ENCODE measurements around the gene SLC41A1. TPM values are rescaled to one million over a fixed set of nuclear protein-coding genes. Genes with fewer than 3 reads are reported as not detected.
A peak's percentile ranks its signal among the peaks of the same experiment; 100 is the strongest.

The SLC41A1 gene
- total RNA-seq, 1 experiment from 2014 or later, result 26.4 TPM

GRCh38 chr1:205791568-205792180 is 21.3 kb downstream of the SLC41A1 start:
- peak; percentile 74 for DNase-seq (ENCODE audit: extremely low read depth, low read depth)

GRCh38 chr1:205787287-205787916 is 25.6 kb downstream of the SLC41A1 start:
- DNase-seq (ENCODE audit: extremely low read depth, low read depth), result no peak

GRCh38 chr1:205786601-205787000 is 26.4 kb downstream of the SLC41A1 start:
- no peak for DNase-seq (ENCODE audit: extremely low read depth, low read depth)

- no peak for DNase-seq (ENCODE audit: extremely low read depth, low read depth)
Observed at GRCh38 chr1:205785446-205785845, 27.6 kb downstream of the SLC41A1 start.

GRCh38 chr1:205783904-205784303 is 29.1 kb downstream of the SLC41A1 start:
- no peak for DNase-seq (ENCODE audit: extremely low read depth, low read depth)

GRCh38 chr1:205783433-205783795 is 29.6 kb downstream of the SLC41A1 start:
- DNase-seq (ENCODE audit: extremely low read depth, low read depth), result no peak

DNA sequence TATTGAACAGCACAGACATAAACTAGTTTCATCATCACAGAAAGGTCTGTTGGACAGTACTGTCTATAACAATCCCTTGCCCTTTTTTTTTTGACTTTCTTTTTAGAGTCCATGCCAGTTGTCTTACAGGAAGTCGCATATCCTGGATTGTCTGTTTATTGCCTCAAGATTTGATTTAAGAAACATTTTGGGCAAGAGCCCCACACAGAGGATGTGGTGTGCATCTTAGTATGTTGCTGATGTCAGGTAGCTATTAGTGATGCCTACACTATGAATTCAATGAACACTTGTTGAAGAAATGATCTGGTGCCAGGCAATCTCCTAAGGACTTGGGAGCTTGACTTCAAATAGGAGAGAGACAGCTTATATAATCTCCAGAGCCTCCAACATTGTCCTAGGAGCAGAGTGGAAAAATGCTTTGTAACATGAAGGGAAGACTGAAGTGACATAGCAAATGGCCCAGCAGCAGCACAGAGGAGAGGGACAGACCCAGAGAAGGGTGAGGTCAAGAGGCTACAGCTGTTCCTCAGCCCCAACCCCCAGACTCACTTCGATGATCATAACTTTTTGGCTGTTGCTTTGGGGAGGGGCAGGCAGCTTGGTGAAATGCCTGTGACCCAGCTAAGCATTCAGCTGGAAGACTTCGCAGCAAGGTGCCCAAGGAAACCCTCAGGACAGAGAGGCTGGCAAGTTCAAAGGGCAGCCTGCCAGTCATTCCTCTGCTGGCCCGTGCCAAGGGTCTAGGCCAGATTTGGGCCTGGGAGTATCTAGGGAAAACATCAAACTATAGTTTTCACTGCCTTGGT is 30.2 kb downstream of the SLC41A1 start:
- no peak for DNase-seq (ENCODE audit: extremely low read depth, low read depth)

DNA sequence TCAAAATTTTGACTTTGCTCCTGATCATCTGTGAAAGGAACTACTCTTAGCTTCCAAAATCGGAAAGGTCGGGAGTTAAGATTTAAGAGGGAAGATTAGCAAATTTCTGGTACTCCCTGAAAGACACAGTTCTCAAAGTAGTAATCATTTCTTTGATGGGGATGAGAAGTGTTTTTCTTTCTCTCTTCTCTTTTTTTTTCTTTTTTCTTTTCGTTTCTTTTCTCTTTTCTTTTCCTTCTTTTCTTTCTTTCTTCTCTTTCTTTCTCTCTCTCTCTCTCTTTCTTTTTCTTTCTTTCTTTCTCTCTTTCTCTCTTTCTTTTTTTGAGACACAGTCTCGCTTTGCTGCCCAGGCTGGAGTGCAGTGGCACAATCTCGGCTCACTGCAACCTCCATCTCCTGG is 32.7 kb downstream of the SLC41A1 start:
- no peak for DNase-seq (ENCODE audit: extremely low read depth, low read depth)

DNA sequence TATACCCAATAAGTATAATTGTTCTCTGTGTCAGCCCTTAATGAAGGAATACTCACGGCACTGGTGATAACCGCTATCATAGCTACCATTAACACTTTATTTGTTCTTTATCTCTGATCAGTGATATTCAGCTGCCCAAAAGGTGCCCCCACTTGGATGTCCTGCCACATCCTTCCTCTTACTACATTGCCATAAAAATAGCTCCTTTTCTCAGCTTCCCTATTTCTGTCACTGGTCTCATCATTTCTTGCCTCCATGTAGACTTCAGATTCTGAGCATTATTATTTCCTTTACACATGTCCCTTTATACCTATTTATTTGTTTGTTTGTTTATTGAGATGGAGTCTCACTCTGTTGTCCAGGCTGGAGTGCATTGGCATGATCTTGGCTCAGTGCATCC is 35.0 kb downstream of the SLC41A1 start:
- DNase-seq (ENCODE audit: extremely low read depth, low read depth), result no peak

- no peak for DNase-seq (ENCODE audit: extremely low read depth, low read depth)
Observed at GRCh38 chr1:205775717-205776056, 37.3 kb downstream of the SLC41A1 start.

- peak; percentile 79 for DNase-seq (ENCODE audit: extremely low read depth, low read depth)
Observed at GRCh38 chr1:205775015-205775716, 37.8 kb downstream of the SLC41A1 start, which contains the start of gene RAB29. TSS of gene RAB29 (minus strand) at chr1:205775482. CDS start at chr1:205774956, 526 bp downstream.

DNA sequence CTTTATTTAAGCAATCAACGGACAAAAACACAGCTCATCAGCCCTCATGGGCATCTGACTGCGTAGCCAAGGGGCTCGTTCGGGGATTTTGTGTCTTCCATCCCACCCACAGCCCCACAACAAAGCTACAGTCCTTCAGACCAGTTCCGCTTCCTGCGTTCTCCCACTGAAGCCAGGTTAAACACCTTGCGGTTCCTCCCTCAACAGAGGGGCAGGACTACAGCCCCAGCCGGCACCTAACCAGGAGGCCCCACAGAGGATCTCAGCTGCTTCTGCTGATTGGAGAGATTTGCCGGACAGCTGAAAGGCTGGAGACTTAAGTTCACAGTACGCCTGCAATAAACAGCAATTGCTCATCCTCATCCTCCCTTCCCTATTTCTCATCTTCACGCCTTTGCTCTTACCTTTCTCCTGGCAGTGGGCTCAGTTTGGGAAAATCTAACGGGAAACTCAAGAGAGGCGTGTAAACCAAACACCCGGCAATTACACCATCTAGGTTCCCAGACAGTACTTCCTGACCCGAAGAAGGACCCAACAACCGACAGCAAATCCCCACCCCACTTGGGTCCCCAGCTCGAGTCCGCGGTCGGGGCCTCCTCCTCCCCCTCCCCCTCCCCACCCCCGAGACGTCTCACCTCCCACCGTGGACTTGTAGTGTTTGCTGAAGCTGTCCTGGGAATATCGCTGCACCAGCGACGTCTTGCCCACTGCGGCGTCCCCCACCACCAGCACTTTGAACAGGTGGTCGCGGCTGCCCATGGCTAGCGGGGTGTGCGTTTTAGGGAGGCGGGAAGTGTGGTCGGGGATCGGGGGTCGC is 38.6 kb downstream of the SLC41A1 start:
- DNase-seq (ENCODE audit: extremely low read depth, low read depth), result no peak

DNA sequence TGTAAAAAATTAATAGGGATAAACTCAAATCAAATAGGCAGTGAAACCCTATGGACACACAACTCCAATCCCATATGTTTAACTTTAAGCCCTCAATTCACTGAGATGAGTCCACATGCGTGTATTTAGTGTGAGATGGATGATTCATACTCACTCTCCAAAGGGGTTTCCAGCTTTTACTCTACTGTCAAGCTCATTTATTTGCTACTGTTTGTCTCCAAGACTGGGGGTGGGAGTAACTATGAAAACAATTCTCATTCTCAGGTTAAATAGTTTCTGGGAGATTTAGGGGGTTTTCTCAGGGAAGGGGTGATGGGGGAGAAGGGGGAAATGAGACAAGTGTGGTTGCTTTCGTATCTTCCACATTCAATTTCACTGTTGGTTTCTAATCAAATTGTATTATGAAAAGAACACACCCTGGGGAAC is 40.4 kb downstream of the SLC41A1 start:
- DNase-seq (ENCODE audit: extremely low read depth, low read depth), result no peak

DNA sequence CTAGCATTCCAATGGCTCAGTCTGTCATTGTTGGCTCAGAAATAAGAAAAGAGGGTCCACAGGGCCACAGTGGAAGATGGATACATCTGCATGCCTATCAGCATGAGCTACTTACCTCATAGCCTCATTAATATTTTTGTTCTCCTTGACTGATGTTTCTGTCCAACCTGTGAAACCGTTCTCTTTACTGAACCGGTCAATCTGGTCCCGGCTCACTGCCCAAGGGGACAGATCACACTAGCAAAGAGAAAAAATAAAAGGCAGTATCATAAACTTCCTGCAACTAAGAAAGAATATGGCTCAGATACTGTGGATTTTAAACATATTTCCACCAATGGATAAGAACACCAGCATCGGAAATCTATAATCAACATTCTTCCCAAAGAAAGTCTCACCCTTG is 42.4 kb downstream of the SLC41A1 start:
- DNase-seq (ENCODE audit: extremely low read depth, low read depth), result no peak

DNA sequence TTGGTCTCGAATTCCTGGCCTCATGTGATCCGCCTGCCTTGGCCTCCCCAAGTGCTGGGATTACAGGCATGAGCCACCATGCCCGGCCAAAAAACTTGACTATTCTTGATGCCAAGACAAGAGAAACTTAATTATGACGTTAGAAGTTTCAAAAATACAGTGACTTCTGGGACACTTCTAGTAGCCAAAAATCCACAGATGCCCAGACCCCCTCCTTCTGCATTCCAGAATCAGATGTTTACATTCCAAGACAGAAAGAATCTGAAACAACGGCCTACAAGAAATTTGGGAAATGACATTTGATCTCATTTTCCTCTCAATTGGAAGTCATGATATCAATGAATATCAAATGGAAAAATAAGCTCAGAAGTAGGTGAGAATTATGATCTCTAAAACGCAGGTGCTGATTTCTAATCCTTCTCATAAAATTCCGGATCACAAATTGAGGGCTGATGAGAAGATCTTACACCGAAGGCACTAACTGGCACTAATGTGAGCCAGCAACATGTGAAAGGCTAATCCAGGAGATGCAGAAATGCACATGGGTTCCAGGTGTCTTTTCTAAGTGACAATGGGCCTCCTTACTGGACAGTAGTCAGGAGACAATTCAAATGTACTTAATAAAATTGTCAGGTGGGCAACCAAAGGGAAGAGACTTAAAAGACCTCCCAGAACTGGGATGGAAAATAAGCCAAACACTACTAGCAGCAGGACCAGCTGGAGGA is 43.2 kb downstream of the SLC41A1 start:
- DNase-seq (ENCODE audit: extremely low read depth, low read depth), result no peak

DNA sequence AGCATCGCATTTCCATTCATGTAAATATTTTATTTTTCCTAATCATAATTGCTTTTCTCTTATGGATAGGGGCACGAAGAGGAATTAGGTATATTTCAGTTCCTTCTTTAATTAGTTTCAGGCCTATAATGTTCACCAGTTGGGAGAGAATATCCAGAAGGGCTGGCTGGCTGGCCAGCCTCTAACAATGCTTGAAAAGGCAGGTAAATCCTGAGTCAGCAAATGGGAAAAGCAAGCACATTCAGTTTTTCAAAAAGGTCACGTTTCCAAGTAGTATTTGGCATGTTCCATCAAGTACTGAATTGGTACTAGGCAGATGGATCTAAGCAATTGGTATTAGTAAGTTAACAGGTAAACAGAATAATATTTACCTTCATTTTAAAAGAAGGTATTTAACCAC is 45.8 kb downstream of the SLC41A1 start:
- no peak for DNase-seq (ENCODE audit: extremely low read depth, low read depth)

DNA sequence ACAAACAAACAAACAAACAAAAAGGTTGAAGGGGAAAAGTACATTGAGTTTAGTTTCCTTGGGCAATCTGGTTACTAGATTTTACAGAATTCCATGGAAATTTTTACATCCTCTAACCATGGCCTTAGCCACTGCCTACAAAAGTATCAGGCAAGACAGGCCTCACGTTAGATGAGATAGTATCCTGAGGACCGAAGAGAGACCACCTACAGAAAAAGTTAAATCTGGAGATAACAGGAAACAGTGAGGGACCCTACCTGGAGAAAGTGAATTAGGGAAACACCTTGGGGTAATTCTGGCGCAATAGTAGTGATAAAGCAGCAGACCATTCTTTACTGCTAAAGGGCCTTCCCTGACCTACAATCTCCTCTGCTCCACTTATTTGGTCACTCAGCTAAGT is 46.4 kb downstream of the SLC41A1 start:
- no peak for DNase-seq (ENCODE audit: extremely low read depth, low read depth)

GRCh38 chr1:205766038-205766437 is 47.0 kb downstream of the SLC41A1 start:
- DNase-seq (ENCODE audit: extremely low read depth, low read depth), result no peak

DNA sequence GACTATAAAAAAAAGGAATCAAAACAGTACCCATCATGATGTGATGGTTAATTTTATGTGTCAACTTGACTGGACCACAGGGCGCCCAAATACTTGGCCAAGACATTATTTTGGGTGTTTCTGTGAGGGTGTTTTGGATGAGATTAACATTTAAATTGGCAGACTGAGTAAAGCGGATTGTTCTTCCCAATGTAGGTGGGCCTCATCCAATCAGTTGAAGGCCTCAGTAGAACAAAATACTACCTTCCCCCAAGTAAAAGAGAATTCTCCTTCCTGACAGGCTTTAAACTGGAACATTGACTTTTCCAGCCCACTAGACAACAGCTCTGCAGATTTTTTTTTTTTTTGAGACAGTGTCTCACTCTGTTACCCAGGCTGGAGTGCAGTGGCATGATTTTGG is 48.4 kb downstream of the SLC41A1 start:
- DNase-seq (ENCODE audit: extremely low read depth, low read depth), result no peak

DNA sequence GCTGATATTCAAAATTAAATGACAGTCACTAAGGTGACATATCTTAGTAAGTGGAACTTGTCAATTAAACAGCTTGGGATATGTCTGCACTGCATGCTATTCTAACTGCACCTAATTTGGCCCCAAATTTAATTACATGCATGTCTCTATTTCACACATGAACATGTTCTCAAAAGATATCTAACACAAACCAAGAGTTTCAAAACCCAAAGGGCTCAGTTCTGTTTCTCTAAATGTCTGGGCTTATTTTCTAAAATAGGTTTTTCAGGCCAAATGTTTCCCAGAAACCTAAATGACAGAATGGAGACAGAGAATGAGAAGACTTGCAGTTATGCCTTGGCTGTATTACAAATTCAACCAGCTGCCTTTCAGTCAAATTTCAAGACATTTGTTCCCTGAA is 49.0 kb downstream of the SLC41A1 start:
- no peak for DNase-seq (ENCODE audit: extremely low read depth, low read depth)
